Subcutaneous abdominal adipose tissue (tissue), 5 donors: ENCODE measurements around the gene FHOD1.

Source experiments
- H3K27ac ChIP-seq: one replicate; pipeline ENCODE4 v1.7.0; 2013; ENCODE audit warnings: low read depth, mild to moderate bottlenecking, inconsistent platforms, low read length, moderate library complexity
- H3K27me3 ChIP-seq, 5 donors: one replicate each; pipeline ENCODE4 v1.7.0; 2013; ENCODE audit warnings: low read length in 5 of 5, inconsistent platforms in 1 of 5; ENCODE audit not compliant: control insufficient read depth in 5 of 5, insufficient read depth in 4 of 5
- H3K36me3 ChIP-seq, 5 donors: one replicate each; pipeline ENCODE4 v1.7.0; 2013; ENCODE audit warnings: low read length in 5 of 5; ENCODE audit not compliant: control insufficient read depth in 5 of 5, insufficient read depth in 5 of 5
- H3K4me1 ChIP-seq, 5 donors: one replicate each; pipeline ENCODE4 v1.7.0; 2013; ENCODE audit warnings: low read length in 5 of 5, mild to moderate bottlenecking in 3 of 5, moderate library complexity in 1 of 5; ENCODE audit not compliant: control insufficient read depth in 5 of 5, insufficient read depth in 5 of 5
- H3K4me3 ChIP-seq, 5 donors: one replicate each; pipeline ENCODE4 v1.7.0; 2013; ENCODE audit warnings: low read length in 5 of 5, low read depth in 1 of 5
- H3K9ac ChIP-seq, 5 donors: one replicate each; pipeline ENCODE4 v1.7.0; 2013; ENCODE audit warnings: low read length in 5 of 5, mild to moderate bottlenecking in 4 of 5, moderate library complexity in 3 of 5
- H3K9me3 ChIP-seq, 5 donors: one replicate each; pipeline ENCODE4 v1.7.0; 2013; ENCODE audit warnings: low read length in 5 of 5; ENCODE audit not compliant: control insufficient read depth in 5 of 5
- donor health status: healthy.
- donor health status: healthy.
- donor health status: healthy.
- donor health status: healthy.
- donor health status: healthy.

Gene FHOD1

DNA sequence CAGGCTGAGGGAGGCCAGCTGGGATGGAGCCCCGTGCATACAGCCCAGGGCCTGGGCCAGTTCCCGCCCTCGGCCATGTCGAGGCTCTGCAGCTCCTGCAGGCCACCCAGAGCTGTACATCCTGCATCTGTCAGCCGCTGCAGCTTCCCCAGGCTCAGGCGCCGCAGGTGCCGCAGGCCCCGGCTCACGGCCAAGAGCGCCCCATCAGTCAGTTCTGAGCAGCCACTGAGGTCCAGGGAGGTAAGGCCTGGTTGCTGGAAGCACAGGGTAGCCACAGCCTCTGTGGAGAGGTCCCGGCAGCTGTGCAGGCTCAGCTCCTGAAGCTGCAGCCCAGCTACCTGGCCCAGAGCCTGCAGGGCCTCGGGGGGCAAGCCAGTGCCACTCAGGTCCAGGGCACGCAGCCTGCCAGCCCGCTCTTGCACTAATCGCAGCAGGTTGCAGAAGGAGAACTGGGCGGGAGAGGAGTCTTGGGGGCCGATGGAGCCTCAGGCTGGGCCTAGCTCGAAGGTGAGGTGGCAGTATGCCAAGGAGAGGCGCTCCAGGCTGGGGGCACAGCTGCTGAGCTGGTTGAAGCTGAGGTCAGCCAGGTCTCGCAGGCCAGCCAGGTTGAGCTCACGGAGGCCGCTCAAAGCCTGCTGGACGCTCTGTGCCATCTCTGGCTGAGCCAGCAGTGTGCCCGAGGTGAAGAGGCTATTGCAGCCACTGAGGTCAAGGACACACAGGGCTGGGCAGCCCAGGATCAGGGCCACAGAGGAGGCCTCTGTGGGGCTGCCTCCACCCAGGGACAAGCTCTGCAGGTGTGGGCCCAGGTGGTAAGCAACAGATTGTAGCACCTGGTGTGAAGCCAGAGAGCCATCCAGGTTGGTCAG is 37.0 kb downstream of the FHOD1 start:
- no peaks in the 10 kb centered on the region for H3K27me3 ChIP-seq
- no peak overlapping the region for H3K4me3 ChIP-seq
- no peak overlapping the region for H3K9ac ChIP-seq
- H3K4me1 ChIP-seq: peaks cover 0 to 11% (median 3%) of the 10 kb centered on the region in 5 donors
- H3K9me3 ChIP-seq: no peaks in the 10 kb centered on the region
- peaks cover 0 to 51% (median 16%) of the 10 kb centered on the region in 5 donors for H3K36me3 ChIP-seq
- no peak overlapping the region for H3K27ac ChIP-seq

DNA sequence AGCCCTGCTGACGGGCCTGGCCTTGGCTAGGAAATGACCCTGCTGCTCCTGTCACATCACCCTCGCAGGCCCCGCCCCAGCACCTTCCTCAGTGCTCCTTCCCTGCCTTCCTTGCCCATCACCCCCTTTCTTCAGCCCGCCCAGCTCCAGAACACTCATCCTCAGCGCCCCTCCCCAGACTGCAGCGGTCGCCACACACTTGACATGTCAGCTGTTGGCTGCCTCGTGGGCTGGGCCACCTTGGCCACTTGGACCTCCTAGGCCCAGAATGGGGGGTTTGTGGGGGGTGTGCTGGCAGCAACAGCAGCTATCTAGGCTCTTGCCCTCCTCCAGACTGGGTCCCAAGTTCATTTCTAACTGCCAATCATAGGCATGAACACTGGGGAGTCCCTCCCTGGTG is 37.7 kb downstream of the FHOD1 start:
- no peaks in the 10 kb centered on the region for H3K27me3 ChIP-seq
- no peaks in the 10 kb centered on the region for H3K9me3 ChIP-seq
- H3K27ac ChIP-seq: no peak overlapping the region
- H3K4me3 ChIP-seq: no peak overlapping the region
- peaks cover 0 to 51% (median 16%) of the 10 kb centered on the region in 5 donors for H3K36me3 ChIP-seq
- H3K4me1 ChIP-seq: peaks cover 0 to 11% (median 3%) of the 10 kb centered on the region in 5 donors
- no peak overlapping the region for H3K9ac ChIP-seq

GRCh38 chr16:67208154-67208896 is 39.0 kb downstream of the FHOD1 start:
- Histone ChIP-seq H3K9ac (no peak overlapping the region), H3K9me3 (no peaks in the 10 kb centered on the region), H3K27ac (no peak overlapping the region), H3K36me3 (peaks cover 0 to 63% (median 26%) of the 10 kb centered on the region in 5 donors), H3K27me3 (no peaks in the 10 kb centered on the region), H3K4me1 (peaks cover 0 to 7% (median 3%) of the 10 kb centered on the region in 5 donors), H3K4me3 (no peak overlapping the region)

GRCh38 chr16:67207249-67208091 is 39.8 kb downstream of the FHOD1 start:
- no peak overlapping the region for H3K4me3 ChIP-seq
- no peak overlapping the region for H3K9ac ChIP-seq
- H3K36me3 ChIP-seq: peaks cover 0 to 71% (median 33%) of the 10 kb centered on the region in 5 donors
- H3K27me3 ChIP-seq: no peaks in the 10 kb centered on the region
- H3K27ac ChIP-seq: no peak overlapping the region
- no peaks in the 10 kb centered on the region for H3K4me1 ChIP-seq
- no peaks in the 10 kb centered on the region for H3K9me3 ChIP-seq

DNA sequence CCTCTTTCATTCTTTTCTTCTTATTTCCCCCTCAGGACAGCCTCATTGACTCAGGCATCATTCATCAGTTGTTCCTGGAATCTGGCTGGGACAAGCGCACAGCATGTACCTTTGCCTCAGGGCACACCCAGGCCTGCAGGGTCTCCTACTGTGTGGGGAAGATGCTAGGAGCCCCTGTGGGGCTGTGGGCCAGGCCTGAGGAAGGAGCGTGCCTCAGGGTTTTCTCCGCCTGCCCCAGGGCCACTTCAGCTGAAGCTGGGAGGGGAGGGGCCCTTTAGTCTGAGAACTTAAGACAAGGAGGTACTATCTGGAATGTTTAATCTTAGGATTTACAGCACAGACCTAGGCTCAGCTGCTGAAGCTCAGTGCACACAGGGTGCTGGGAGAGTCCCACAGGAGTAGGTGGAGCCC is 40.4 kb downstream of the FHOD1 start:
- no peak overlapping the region for H3K27ac ChIP-seq
- H3K36me3 ChIP-seq: peaks cover 0 to 77% (median 39%) of the 10 kb centered on the region in 5 donors
- no peak overlapping the region for H3K4me3 ChIP-seq
- no peaks in the 10 kb centered on the region for H3K27me3 ChIP-seq
- no peaks in the 10 kb centered on the region for H3K9me3 ChIP-seq
- H3K4me1 ChIP-seq: no peaks in the 10 kb centered on the region
- H3K9ac ChIP-seq: no peak overlapping the region

- H3K27ac ChIP-seq: no peak overlapping the region
- H3K9me3 ChIP-seq: no peaks in the 10 kb centered on the region
- H3K4me3 ChIP-seq: no peak overlapping the region
- H3K36me3 ChIP-seq: peaks cover 0 to 77% (median 43%) of the 10 kb centered on the region in 5 donors
- H3K27me3 ChIP-seq: no peaks in the 10 kb centered on the region
- no peak overlapping the region for H3K9ac ChIP-seq
- H3K4me1 ChIP-seq: no peaks in the 10 kb centered on the region
Observed at GRCh38 chr16:67206129-67206837, 41.0 kb downstream of the FHOD1 start.

- peaks cover 0 to 6% (median 4%) of the 10 kb centered on the region in 5 donors for H3K4me1 ChIP-seq
- H3K36me3 ChIP-seq: peaks cover 0 to 68% (median 42%) of the 10 kb centered on the region in 5 donors
- H3K27me3 ChIP-seq: no peaks in the 10 kb centered on the region
- no peak overlapping the region for H3K9ac ChIP-seq
- H3K27ac ChIP-seq: no peak overlapping the region
- H3K9me3 ChIP-seq: no peaks in the 10 kb centered on the region
- no peak overlapping the region for H3K4me3 ChIP-seq
Observed at GRCh38 chr16:67204076-67204475, 43.2 kb downstream of the FHOD1 start.

DNA sequence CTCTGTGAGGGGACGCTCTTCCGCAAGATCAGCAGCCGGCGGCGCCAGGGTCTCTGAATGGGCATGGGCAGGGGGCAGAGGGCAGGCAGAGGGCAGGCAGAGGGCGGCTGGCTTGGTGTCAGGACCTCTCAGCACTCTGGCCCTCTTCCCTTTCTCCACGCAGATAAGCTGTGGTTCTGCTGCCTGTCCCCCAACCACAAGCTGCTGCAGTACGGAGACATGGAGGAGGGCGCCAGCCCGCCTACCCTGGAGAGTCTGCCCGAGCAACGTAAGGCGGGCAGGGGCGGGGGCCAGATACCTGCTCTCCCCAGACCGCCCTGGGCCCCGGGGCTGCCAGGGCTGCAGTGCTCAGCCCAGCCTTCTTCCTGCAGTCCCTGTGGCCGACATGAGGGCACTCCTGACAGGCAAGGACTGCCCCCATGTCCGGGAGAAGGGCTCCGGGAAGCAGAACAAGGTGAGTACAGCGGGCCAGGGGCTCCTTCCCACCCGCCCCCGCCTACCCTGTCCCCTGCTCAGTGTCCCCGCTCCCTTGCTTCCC is 44.3 kb downstream of the FHOD1 start:
- H3K9me3 ChIP-seq: no peaks in the 10 kb centered on the region
- H3K4me3 ChIP-seq: no peak overlapping the region
- no peaks in the 10 kb centered on the region for H3K27me3 ChIP-seq
- H3K36me3 ChIP-seq: peaks cover 0 to 71% (median 46%) of the 10 kb centered on the region in 5 donors
- H3K9ac ChIP-seq: no peak overlapping the region
- peaks cover 1 to 16% (median 15%) of the 10 kb centered on the region in 5 donors for H3K4me1 ChIP-seq
- no peak overlapping the region for H3K27ac ChIP-seq

DNA sequence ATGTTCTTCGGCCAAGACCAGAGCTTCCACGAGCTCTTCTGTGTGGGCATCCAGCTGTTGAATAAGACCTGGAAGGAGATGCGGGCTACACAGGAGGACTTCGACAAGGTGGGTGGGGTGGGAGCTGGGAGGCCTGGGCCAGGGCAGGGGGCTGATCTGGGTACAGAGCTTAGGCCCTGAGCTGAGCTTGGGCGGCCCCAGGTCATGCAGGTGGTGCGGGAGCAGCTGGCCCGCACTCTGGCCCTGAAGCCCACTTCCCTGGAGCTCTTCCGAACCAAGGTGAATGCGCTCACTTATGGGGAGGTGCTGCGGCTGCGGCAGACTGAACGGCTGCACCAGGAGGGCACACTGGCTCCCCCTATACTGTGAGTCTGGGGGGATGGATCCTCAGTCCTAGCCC is 44.9 kb downstream of the FHOD1 start:
- H3K9me3 ChIP-seq: no peaks in the 10 kb centered on the region
- H3K27me3 ChIP-seq: no peaks in the 10 kb centered on the region
- H3K4me1 ChIP-seq: peaks cover 1 to 22% (median 20%) of the 10 kb centered on the region in 5 donors
- H3K9ac ChIP-seq: no peak overlapping the region
- no peak overlapping the region for H3K27ac ChIP-seq
- H3K4me3 ChIP-seq: no peak overlapping the region
- peaks cover 0 to 71% (median 52%) of the 10 kb centered on the region in 5 donors for H3K36me3 ChIP-seq
